OCI-LY3 (cell line): ENCODE measurements around the gene NR5A2.

Experiments
- H2AFZ ChIP-seq: fragments of 200-600, 300-600 bp; shearing (Covaris generic); 2 replicates; pipeline ENCODE4 v1.6.0; 2014; ENCODE audit warnings: antibody characterized with exemption, low read depth, low read length
- H3K27ac ChIP-seq: fragments of 200-600, 300-600 bp; sonication (generic); 2 replicates; pipeline ENCODE4 v1.5.1; 2014; ENCODE audit warnings: mild to moderate bottlenecking, low read length, moderate library complexity, mixed read lengths
- H3K27me3 ChIP-seq: fragments of 200-600, 300-600 bp; sonication (generic); 2 replicates; pipeline ENCODE4 v1.6.1; 2014; ENCODE audit warnings: low read depth, low read length, mixed read lengths
- H3K36me3 ChIP-seq: fragments of 200-600, 300-600 bp; sonication (generic); replicated peaks from 2 replicates; pipeline ENCODE3; 2014; ENCODE audit warnings: low read depth, low read length, mixed read lengths
- H3K4me1 ChIP-seq: fragments of 300-600, 200-600 bp; sonication (generic); 2 replicates; pipeline ENCODE4 v1.6.1; 2014; ENCODE audit warnings: low read length, mixed read lengths
- H3K4me2 ChIP-seq: fragments of 200-600, 300-600 bp; sonication (generic); 2 replicates; pipeline ENCODE4 v1.6.1; 2014; ENCODE audit warnings: low read length, mixed read lengths
- H3K4me3 ChIP-seq: fragments of 300-600, 200-600 bp; sonication (generic); 2 replicates; pipeline ENCODE4 v1.5.1; 2014; ENCODE audit warnings: antibody characterized with exemption, mild to moderate bottlenecking, low read length, moderate library complexity
- H3K79me2 ChIP-seq: fragments of 300-600, 200-600 bp; shearing (Covaris generic); 2 replicates; pipeline ENCODE4 v1.6.1; 2014; ENCODE audit warnings: mild to moderate bottlenecking, low read length, mixed read lengths
- H3K9ac ChIP-seq: fragments of 300-600, 200-600 bp; shearing (Covaris generic); 2 replicates; pipeline ENCODE4 v1.6.0; 2014; ENCODE audit warnings: mild to moderate bottlenecking, low read length, moderate library complexity
- H3K9me3 ChIP-seq: fragments of 200-600, 300-600 bp; shearing (Covaris generic); 2 replicates; pipeline ENCODE4 v1.6.1; 2014; ENCODE audit warnings: low read length, mixed read lengths; ENCODE audit not compliant: insufficient read depth
- H4K20me1 ChIP-seq: fragments of 200-600, 300-600 bp; sonication (generic); 2 replicates; pipeline ENCODE4 v1.6.1; 2016; ENCODE audit warnings: low read length, mixed read lengths; ENCODE audit not compliant: insufficient read depth
- EZH2phosphoT487 ChIP-seq: fragments of 200-600 bp; shearing (Covaris generic); IDR thresholded peaks from 2 replicates; pipeline ENCODE4 v1.6.1; 2018; ENCODE audit warnings: antibody characterized with exemption, mixed run types, low read depth
- TF ChIP-seq, protein P1 (sequence below): fragments of 200-600, 300-600 bp; sonication (generic); IDR thresholded peaks from 2 replicates; pipeline ENCODE4 v1.5.1; 2014; ENCODE audit warnings: antibody characterized with exemption, low read length, low read depth

Gene NR5A2

DNA sequence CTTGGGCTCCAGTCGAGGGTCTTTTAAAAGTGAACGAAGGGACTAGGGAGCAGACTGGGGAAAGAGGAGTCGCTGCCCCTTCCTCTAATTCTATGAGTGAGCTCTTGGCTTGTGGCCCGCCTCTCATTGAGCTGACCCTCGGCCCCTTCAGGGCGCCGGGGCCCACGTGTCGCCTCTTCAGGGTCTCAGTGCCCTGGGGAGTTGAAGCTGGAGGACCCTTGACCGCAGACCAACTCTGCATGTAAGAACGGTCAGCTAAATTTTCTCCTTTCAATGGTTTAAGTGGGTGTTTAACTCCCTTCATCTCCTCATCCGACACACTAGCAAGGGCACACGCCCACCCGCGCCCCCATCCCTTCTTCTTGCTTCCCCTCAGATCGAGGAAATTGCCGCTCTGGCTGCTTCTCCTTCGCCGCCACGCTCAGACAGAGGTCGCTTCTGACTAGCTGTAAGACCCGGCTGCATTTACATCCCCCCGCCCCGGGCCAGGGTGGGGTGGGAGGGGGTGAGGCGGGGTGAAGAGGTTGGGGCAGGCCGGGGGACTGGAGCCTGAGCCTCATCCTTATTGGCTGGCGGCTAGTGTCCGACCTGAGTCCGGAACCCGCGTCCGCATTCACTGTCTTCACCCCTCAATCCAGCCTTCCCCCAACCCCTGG lies 10.9 kb downstream of the NR5A2 start:
- Histone ChIP-seq H3K4me2 (no peak overlapping the region), H3K27ac (no peak overlapping the region), H3K4me1 (no peaks in the 10 kb centered on the region), H3K4me3 (no peak overlapping the region), H3K9ac (no peak overlapping the region), H3K79me2 (no peaks in the 10 kb centered on the region), H4K20me1 (no peaks in the 10 kb centered on the region), H3K9me3 (no peaks in the 10 kb centered on the region), H3K27me3 (peaks cover 24% of the 10 kb centered on the region), H2AFZ (no peak overlapping the region), H3K36me3 (no peaks in the 10 kb centered on the region)
- TF ChIP-seq, protein P1, sequence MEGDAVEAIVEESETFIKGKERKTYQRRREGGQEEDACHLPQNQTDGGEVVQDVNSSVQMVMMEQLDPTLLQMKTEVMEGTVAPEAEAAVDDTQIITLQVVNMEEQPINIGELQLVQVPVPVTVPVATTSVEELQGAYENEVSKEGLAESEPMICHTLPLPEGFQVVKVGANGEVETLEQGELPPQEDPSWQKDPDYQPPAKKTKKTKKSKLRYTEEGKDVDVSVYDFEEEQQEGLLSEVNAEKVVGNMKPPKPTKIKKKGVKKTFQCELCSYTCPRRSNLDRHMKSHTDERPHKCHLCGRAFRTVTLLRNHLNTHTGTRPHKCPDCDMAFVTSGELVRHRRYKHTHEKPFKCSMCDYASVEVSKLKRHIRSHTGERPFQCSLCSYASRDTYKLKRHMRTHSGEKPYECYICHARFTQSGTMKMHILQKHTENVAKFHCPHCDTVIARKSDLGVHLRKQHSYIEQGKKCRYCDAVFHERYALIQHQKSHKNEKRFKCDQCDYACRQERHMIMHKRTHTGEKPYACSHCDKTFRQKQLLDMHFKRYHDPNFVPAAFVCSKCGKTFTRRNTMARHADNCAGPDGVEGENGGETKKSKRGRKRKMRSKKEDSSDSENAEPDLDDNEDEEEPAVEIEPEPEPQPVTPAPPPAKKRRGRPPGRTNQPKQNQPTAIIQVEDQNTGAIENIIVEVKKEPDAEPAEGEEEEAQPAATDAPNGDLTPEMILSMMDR: no peak

DNA sequence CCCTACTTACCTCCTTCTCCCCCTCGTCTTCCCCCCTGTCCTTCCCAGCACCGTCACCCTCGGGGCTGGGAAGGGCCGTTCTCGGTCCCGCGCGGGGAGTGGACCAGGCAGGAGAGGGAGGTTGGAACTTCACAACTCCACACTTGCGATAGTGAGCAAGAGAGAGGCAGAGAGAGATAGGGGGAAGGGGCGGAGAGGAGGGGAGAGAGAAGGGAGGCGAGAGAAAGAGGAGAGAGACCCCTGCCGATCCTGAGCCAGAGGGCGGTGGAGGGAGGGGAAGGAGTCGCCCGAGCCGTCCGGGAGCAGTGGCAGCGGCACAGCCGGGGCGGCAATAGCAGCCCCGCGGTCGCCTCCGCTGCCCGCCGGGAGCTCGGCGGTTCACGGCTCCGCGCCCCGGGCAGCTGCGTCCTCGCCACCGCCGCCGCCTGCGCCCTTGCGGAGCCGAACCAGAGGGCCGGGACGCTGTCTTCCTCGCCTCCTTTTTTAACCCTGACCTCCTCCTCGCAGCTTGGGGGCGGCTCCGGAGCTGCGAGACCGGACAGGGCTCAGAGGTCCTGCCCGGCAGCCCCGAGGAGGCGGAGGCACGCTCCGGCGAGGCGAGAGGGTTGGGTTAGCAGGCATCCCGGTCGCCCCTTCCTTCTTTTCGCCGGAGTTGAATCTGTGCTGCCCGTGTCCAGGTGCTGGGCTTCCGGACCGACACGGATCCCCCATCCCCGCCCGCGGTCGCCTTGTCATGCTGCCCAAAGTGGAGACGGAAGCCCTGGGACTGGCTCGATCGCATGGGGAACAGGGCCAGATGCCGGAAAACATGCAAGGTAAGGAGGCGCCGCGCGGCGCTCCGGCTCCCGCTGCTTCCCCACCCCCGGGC lies 11.7 kb downstream of the NR5A2 start:
- Histone ChIP-seq H3K4me2 (peak overlapping the region; percentile 65), H3K79me2 (no peaks in the 10 kb centered on the region), H2AFZ (no peak overlapping the region), H3K27me3 (peaks cover 25% of the 10 kb centered on the region), H3K27ac (no peak overlapping the region), H3K4me3 (peak overlapping the region; percentile 70), H3K9ac (no peak overlapping the region), H4K20me1 (no peaks in the 10 kb centered on the region), H3K36me3 (no peaks in the 10 kb centered on the region), H3K4me1 (no peaks in the 10 kb centered on the region), H3K9me3 (no peaks in the 10 kb centered on the region)
- TF ChIP-seq, protein P1: no peak
- no peak for TF ChIP-seq EZH2phosphoT487

DNA sequence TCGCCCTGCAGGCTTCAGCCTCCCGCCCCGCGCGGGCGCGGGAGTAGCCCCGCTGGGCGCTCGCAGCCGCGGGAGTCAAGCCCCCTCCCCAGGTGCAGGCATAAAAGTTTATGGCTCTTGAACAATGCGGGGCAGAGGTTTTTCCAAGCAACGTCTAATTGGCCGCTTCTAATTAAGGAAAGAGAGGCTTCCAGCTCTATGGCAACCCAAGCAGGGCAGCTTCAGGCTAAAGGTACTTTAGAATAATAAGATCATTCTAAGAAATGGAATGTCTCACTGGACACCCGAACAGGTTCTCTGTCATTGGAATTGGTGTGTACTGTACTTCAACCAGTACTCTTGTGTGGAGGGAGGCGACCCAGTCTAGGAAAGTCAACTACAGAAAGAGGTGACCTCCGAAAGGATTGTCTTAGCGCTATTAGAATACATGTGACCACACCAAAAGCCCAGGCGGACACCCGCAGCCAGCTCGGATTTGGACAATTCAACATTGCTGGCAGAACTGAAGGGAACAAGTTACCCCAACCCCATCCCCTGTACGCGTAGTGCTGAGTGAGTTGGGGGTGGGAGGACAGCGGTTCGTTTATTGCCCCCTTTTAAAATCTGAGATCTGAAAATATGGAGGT lies 12.5 kb downstream of the NR5A2 start:
- TF ChIP-seq EZH2phosphoT487: no peak
- TF ChIP-seq, protein P1: no peak
- Histone ChIP-seq H3K4me1 (no peaks in the 10 kb centered on the region), H3K79me2 (no peaks in the 10 kb centered on the region), H3K9ac (no peak overlapping the region), H3K4me2 (peak overlapping the region; percentile 65), H3K27me3 (peaks cover 28% of the 10 kb centered on the region), H4K20me1 (no peaks in the 10 kb centered on the region), H3K9me3 (no peaks in the 10 kb centered on the region), H3K36me3 (no peaks in the 10 kb centered on the region), H3K4me3 (peak overlapping the region; percentile 70), H2AFZ (no peak overlapping the region), H3K27ac (no peak overlapping the region)
